K562 (cell line): ENCODE measurements around the gene ATG4D. TPM values are rescaled to one million over a fixed set of nuclear protein-coding genes. Genes with fewer than 3 reads are reported as not detected.

Experiments used
- CHD1 ChIP-seq: fragments of 200-600 bp; sonication (generic); IDR thresholded peaks from one replicate; pipeline ENCODE4 v1.6.1; 2012; ENCODE audit warnings: mild to moderate bottlenecking, moderate library complexity, low read length, inconsistent platforms
- E2F6 ChIP-seq, 2 experiments: IDR thresholded peaks; 2 replicates each; pipeline ENCODE4 v1.6.1; 2011; ENCODE audit warnings: borderline replicate concordance in 1 of 2, control low read depth in 1 of 2, low read depth in 1 of 2, low read length in 1 of 2, mild to moderate bottlenecking in 1 of 2, mixed read lengths in 1 of 2, moderate library complexity in 1 of 2; ENCODE audit not compliant: insufficient read depth in 1 of 2, insufficient read length in 1 of 2, poor library complexity in 1 of 2, severe bottlenecking in 1 of 2; ENCODE audit errors: extremely low read depth in 1 of 2
- FOXA1 ChIP-seq: fragments of 450-650 bp; IDR thresholded peaks from 2 replicates; pipeline ENCODE4 v1.6.1; 2016; ENCODE audit warnings: mild to moderate bottlenecking, borderline replicate concordance
- MAFG ChIP-seq: fragments of 450-650 bp; conservative IDR thresholded peaks from 2 replicates; pipeline ENCODE4 v1.6.1; 2016; ENCODE audit warnings: missing genetic modification characterization, missing compliant biosample characterization
- ZC3H11A ChIP-seq: IDR thresholded peaks from 2 replicates; pipeline ENCODE4 v1.6.1; 2012; ENCODE audit warnings: low read depth, low read length, improper control_type of control experiment
- ZKSCAN8 ChIP-seq: fragments of 200-800 bp; sonication (Bioruptor generic); IDR thresholded peaks from 2 replicates; pipeline ENCODE4 v1.6.1; 2016; ENCODE audit warnings: missing genetic modification characterization, missing compliant biosample characterization
- ZNF740 ChIP-seq, 3 experiments: fragments of 200-800 bp in 1 of 3; sonication (Bioruptor generic) in 1 of 3; sonication (generic) in 1 of 3; formaldehyde crosslinking in 1 of 3; IDR thresholded peaks; 2 replicates each; pipeline versions ENCODE4 v1.6.1 to v1.8.0; 2016 to 2022; ENCODE audit warnings: mild to moderate bottlenecking in 2 of 3, missing compliant biosample characterization in 2 of 3, missing genetic modification characterization in 2 of 3, missing genetic modification reagents in 1 of 3
- polyA plus RNA-seq, 8 experiments: library from polyadenylated mRNA; depleted of rRNA in 4 of 8; stranded (reverse) in 5 of 8; unstranded in 3 of 8; fragments of >200 nt; fragmentation: Nextera tagmentation in 2 of 8; fragmentation: Illumina TruSeq in 1 of 8; extraction: Ambion mirVana in 2 of 8; extraction: Trizol in 1 of 8; gene quantifications; 2 replicates each; pipeline versions ENCODE4 v1.2.1 to v1.2.3, GENCODE V29; 2011 to 2014; ENCODE audit warnings: inconsistent platforms in 1 of 8, missing spikeins in 1 of 8
- total RNA-seq, 7 experiments: library from RNA; depleted of rRNA in 6 of 7; stranded (reverse); fragments of >200 nt in 6 of 7; fragmentation: Illumina TruSeq in 2 of 7; extraction: Trizol in 2 of 7; gene quantifications; 2 replicates each; pipeline versions ENCODE4 v1.2.1 to v1.2.3, GENCODE V29; 2011 to 2021; ENCODE audit warnings: low replicate concordance in 1 of 7
- TF ChIP-seq, protein P1 (sequence below): fragments of 200-600 bp; sonication (generic); IDR thresholded peaks from one replicate; pipeline ENCODE4 v1.6.1; 2012; ENCODE audit warnings: mild to moderate bottlenecking, low read depth, low read length, inconsistent platforms
- TF ChIP-seq, protein P2 (sequence below): sonication (generic); formaldehyde crosslinking; IDR thresholded peaks from 2 replicates; pipeline ENCODE4 v1.8.1; 2023; ENCODE audit warnings: mild to moderate bottlenecking, missing genetic modification reagents

Gene ATG4D
- total and polyA plus RNA-seq, 9 of the 15 experiments (the other 6 are each of a cell fraction or from before 2014, with no cell fraction given) = 0.51 to 66.1 (median 22.9) TPM

GRCh38 chr19:10503002-10503789 is 40.5 kb upstream of the ATG4D start, which contains the start of gene KEAP1 (continued):
- TF ChIP-seq, protein P1, sequence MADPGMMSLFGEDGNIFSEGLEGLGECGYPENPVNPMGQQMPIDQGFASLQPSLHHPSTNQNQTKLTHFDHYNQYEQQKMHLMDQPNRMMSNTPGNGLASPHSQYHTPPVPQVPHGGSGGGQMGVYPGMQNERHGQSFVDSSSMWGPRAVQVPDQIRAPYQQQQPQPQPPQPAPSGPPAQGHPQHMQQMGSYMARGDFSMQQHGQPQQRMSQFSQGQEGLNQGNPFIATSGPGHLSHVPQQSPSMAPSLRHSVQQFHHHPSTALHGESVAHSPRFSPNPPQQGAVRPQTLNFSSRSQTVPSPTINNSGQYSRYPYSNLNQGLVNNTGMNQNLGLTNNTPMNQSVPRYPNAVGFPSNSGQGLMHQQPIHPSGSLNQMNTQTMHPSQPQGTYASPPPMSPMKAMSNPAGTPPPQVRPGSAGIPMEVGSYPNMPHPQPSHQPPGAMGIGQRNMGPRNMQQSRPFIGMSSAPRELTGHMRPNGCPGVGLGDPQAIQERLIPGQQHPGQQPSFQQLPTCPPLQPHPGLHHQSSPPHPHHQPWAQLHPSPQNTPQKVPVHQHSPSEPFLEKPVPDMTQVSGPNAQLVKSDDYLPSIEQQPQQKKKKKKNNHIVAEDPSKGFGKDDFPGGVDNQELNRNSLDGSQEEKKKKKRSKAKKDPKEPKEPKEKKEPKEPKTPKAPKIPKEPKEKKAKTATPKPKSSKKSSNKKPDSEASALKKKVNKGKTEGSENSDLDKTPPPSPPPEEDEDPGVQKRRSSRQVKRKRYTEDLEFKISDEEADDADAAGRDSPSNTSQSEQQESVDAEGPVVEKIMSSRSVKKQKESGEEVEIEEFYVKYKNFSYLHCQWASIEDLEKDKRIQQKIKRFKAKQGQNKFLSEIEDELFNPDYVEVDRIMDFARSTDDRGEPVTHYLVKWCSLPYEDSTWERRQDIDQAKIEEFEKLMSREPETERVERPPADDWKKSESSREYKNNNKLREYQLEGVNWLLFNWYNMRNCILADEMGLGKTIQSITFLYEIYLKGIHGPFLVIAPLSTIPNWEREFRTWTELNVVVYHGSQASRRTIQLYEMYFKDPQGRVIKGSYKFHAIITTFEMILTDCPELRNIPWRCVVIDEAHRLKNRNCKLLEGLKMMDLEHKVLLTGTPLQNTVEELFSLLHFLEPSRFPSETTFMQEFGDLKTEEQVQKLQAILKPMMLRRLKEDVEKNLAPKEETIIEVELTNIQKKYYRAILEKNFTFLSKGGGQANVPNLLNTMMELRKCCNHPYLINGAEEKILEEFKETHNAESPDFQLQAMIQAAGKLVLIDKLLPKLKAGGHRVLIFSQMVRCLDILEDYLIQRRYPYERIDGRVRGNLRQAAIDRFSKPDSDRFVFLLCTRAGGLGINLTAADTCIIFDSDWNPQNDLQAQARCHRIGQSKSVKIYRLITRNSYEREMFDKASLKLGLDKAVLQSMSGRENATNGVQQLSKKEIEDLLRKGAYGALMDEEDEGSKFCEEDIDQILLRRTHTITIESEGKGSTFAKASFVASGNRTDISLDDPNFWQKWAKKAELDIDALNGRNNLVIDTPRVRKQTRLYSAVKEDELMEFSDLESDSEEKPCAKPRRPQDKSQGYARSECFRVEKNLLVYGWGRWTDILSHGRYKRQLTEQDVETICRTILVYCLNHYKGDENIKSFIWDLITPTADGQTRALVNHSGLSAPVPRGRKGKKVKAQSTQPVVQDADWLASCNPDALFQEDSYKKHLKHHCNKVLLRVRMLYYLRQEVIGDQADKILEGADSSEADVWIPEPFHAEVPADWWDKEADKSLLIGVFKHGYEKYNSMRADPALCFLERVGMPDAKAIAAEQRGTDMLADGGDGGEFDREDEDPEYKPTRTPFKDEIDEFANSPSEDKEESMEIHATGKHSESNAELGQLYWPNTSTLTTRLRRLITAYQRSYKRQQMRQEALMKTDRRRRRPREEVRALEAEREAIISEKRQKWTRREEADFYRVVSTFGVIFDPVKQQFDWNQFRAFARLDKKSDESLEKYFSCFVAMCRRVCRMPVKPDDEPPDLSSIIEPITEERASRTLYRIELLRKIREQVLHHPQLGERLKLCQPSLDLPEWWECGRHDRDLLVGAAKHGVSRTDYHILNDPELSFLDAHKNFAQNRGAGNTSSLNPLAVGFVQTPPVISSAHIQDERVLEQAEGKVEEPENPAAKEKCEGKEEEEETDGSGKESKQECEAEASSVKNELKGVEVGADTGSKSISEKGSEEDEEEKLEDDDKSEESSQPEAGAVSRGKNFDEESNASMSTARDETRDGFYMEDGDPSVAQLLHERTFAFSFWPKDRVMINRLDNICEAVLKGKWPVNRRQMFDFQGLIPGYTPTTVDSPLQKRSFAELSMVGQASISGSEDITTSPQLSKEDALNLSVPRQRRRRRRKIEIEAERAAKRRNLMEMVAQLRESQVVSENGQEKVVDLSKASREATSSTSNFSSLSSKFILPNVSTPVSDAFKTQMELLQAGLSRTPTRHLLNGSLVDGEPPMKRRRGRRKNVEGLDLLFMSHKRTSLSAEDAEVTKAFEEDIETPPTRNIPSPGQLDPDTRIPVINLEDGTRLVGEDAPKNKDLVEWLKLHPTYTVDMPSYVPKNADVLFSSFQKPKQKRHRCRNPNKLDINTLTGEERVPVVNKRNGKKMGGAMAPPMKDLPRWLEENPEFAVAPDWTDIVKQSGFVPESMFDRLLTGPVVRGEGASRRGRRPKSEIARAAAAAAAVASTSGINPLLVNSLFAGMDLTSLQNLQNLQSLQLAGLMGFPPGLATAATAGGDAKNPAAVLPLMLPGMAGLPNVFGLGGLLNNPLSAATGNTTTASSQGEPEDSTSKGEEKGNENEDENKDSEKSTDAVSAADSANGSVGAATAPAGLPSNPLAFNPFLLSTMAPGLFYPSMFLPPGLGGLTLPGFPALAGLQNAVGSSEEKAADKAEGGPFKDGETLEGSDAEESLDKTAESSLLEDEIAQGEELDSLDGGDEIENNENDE = no peak
- TF ChIP-seq FOXA1 = no peak
- TF ChIP-seq E2F6 (IDR thresholded peaks at IDR 0.05; ENCODE audit: borderline replicate concordance in 1 of 2, extremely low read depth in 1 of 2, insufficient read depth in 1 of 2, insufficient read length in 1 of 2, low read depth in 1 of 2, low read length in 1 of 2, poor library complexity in 1 of 2, severe bottlenecking in 1 of 2) = peak; percentile 99
- TF ChIP-seq, protein P2, sequence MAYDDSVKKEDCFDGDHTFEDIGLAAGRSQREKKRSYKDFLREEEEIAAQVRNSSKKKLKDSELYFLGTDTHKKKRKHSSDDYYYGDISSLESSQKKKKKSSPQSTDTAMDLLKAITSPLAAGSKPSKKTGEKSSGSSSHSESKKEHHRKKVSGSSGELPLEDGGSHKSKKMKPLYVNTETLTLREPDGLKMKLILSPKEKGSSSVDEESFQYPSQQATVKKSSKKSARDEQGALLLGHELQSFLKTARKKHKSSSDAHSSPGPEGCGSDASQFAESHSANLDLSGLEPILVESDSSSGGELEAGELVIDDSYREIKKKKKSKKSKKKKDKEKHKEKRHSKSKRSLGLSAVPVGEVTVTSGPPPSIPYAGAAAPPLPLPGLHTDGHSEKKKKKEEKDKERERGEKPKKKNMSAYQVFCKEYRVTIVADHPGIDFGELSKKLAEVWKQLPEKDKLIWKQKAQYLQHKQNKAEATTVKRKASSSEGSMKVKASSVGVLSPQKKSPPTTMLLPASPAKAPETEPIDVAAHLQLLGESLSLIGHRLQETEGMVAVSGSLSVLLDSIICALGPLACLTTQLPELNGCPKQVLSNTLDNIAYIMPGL (CRISPR knock-in tag) = 0 out of 2 replicates have a peak, but pooled peaks have one; percentile 29
- TF ChIP-seq ZNF740 (CRISPR knock-in tag; IDR thresholded peaks at IDR 0.05) = no peak
- TF ChIP-seq ZNF740 (tag; IDR thresholded peaks at IDR 0.05) = no peak
- peak; percentile 78; the same call in 1 of the 2 replicates for TF ChIP-seq ZKSCAN8 (CRISPR knock-in tag)
- TF ChIP-seq MAFG (tag) = no peak
- no peak for TF ChIP-seq ZC3H11A
- no peak for TF ChIP-seq CHD1
